Transverse colon (tissue), 4 donors: Measurements from ENCODE around the gene NBEAL2. TPM values are rescaled to one million over a fixed set of nuclear protein-coding genes. Genes with fewer than 3 reads are reported as not detected.

Source experiments
- DNase-seq: peaks from one replicate; pipeline ENCODE4 v3.0.0-alpha.2; 2019
- H3K27ac ChIP-seq, 4 donors: fragments of 200-600 bp; sonication (generic); 2 replicates each; pipeline ENCODE4 v1.5.1; 2016 to 2018; ENCODE audit warnings: inconsistent platforms in 4 of 4
- H3K27me3 ChIP-seq: fragments of 200-600 bp; sonication (generic); 2 replicates; pipeline ENCODE4 v1.5.1; 2017; ENCODE audit warnings: inconsistent platforms
- H3K36me3 ChIP-seq, 4 donors: fragments of 200-600 bp; sonication (generic); 2 replicates each; pipeline ENCODE4 v1.5.1; 2017 to 2019; ENCODE audit warnings: inconsistent platforms in 4 of 4
- H3K4me1 ChIP-seq, 4 donors: fragments of 200-600 bp; sonication (generic); 2 replicates each; pipeline ENCODE4 v1.5.1; 2017 to 2020; ENCODE audit warnings: inconsistent platforms in 4 of 4
- H3K4me3 ChIP-seq, 4 donors: fragments of 200-600 bp; sonication (generic); 1 replicate in 1 of 4; 2 replicates in 3 of 4; pipeline versions ENCODE4 v1.5.1 to v1.6.1; 2017 to 2019; ENCODE audit warnings: inconsistent platforms in 4 of 4
- H3K9me3 ChIP-seq, 2 donors: fragments of 200-600 bp; sonication (generic); 2 replicates each; pipeline ENCODE4 v1.5.1; 2017 to 2019; ENCODE audit warnings: inconsistent platforms in 2 of 2
- CTCF ChIP-seq, 5 experiments: fragments of 200-600 bp in 3 of 5; fragments of 450-650 bp in 2 of 5; sonication (generic) in 3 of 5; IDR thresholded peaks; 1 replicate in 2 of 5; 2 replicates in 3 of 5; pipeline ENCODE4 v1.5.1; 2016 to 2017; ENCODE audit warnings: antibody characterized with exemption in 5 of 5, inconsistent platforms in 3 of 5, mild to moderate bottlenecking in 2 of 5, moderate library complexity in 1 of 5
- EP300 ChIP-seq: sonication (generic); formaldehyde crosslinking; IDR thresholded peaks from one replicate; pipeline ENCODE4 v1.6.1; 2017; ENCODE audit warnings: antibody characterized with exemption, low read depth
- POLR2A ChIP-seq: fragments of 450-650 bp; IDR thresholded peaks from one replicate; pipeline ENCODE4 v1.6.1; 2016; ENCODE audit warnings: antibody characterized with exemption, mild to moderate bottlenecking, moderate library complexity
- POLR2AphosphoS5 ChIP-seq, 3 donors: sonication (generic); formaldehyde crosslinking; IDR thresholded peaks; one replicate each; pipeline ENCODE4 v1.6.1; 2016; ENCODE audit warnings: antibody characterized with exemption in 3 of 3
- WGBS, 2 donors: methylation state at CpG; one replicate each; pipeline ENCODE4 v1.1.5; 2018; ENCODE audit warnings: low coverage in 1 of 2; 5-methylcytosine and 5-hydroxymethylcytosine counted together
- in situ Hi-C, 4 donors: fragments of 200-750 bp; cut with MboI; loops; one replicate each; pipeline versions ENCODE4 v1.15.0 to v1.15.1; 2017; ENCODE audit warnings: low sequenced_read_pairs in 3 of 4, low pct_ligation_motif_present in 1 of 4, low pct_unique_long_range_greater_than_20kb in 1 of 4
- intact Hi-C: fragments of 100-400 bp; cut with DNase I; formaldehyde crosslinking; loops from one replicate; pipeline ENCODE4 v1.15.1; 2023; ENCODE audit warnings: low total_unique reads
- small RNA-seq, 4 donors: library from RNA; depleted of rRNA; stranded (forward); fragments of <200 nt; gene quantifications; one replicate each; pipeline ENCODE3, GENCODE V24; 2016
- total RNA-seq, 4 donors: library from RNA; depleted of rRNA; stranded (reverse); fragments of >200 nt; gene quantifications; one replicate each; pipeline ENCODE4 v1.1.0, GENCODE V29; 2016

Gene NBEAL2
- total RNA-seq, 4 donors from 2014 or later = 81.1 to 163 (median 122) TPM

DNA sequence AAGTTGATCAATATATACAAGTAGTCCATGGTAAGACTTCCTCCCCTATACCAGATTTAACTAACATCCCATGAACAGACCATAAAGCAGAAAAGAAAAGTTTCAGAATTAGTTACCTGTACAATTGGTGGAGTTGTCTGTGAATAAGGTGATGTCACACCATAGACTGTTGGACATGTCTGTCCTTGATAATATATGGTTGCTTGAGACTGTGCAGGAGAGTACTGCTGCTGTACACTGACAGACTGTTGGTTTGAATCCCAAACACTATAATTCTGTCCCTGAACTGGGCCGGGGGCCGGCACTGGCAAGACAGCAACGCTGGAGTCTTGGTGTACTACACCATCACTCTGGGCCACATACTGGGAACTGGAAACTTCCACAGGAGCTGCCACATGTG lies 77.2 kb downstream of the NBEAL2 start:
- no peak for DNase-seq
- 95% methylated on average over 3 of the region's 3 CpGs; no CpG with 5 or more reads in 1 of the 2 donors for WGBS, 2 donors
- TF ChIP-seq EP300 = no peak
- TF ChIP-seq POLR2A = no peak
- no peak for TF ChIP-seq CTCF (IDR thresholded peaks at IDR 0.05)
- no peak for TF ChIP-seq POLR2AphosphoS5 (IDR thresholded peaks at IDR 0.05)
- intact Hi-C loops = no loop called here
- Histone ChIP-seq H3K27ac (no peak overlapping the region), H3K4me3 (no peak overlapping the region), H3K36me3 (peaks cover 0 to 23% (median 11%) of the 10 kb centered on the region in 4 donors), H3K4me1 (peaks cover 0 to 7% (median 0%) of the 10 kb centered on the region in 4 donors), H3K9me3 (no peaks in the 10 kb centered on the region), H3K27me3 (no peaks in the 10 kb centered on the region)
- in situ Hi-C loops = no loop called here

DNA sequence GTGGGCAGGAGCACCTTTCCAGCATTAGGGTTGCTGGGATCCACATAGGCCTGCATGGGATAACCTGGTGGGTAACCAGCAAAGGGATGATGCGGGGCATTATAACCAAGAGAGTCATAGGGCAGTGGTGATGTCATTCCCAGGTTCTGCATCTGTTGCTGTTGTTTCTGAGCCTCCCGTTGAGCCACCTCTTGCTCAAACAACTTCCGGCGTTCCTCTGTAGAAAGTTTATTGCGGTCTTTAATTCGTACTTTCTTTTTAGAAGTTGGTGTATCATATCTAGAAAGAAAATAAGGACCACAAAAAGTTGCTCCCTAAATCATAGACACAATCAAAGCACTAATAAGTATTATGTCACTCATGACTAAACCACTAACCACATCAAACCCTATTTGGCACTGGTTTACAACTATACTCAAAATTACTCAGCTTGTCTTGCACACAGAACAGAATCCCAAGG lies 77.8 kb downstream of the NBEAL2 start:
- Histone ChIP-seq H3K9me3 (no peaks in the 10 kb centered on the region), H3K36me3 (peaks cover 0 to 29% (median 11%) of the 10 kb centered on the region in 4 donors), H3K27me3 (no peaks in the 10 kb centered on the region), H3K4me1 (peaks cover 0 to 7% (median 0%) of the 10 kb centered on the region in 4 donors), H3K4me3 (no peak overlapping the region), H3K27ac (no peak overlapping the region)
- DNase-seq = no peak
- in situ Hi-C loops (no loop called here), intact Hi-C loops (no loop called here)
- TF ChIP-seq POLR2A = no peak
- no peak for TF ChIP-seq CTCF (IDR thresholded peaks at IDR 0.05)
- no peak for TF ChIP-seq EP300
- no peak for TF ChIP-seq POLR2AphosphoS5 (IDR thresholded peaks at IDR 0.05)
- WGBS, 2 donors = 77 to 92% methylated on average over 5 to 6 of the region's 6 CpGs

Small RNAs within 50 kb of the gene (small RNA-seq; reads per million reads assigned to genes)
- 0 reads per million in 4 donors for gene MRPL57P3

Other genes with a start within 250 kb of the NBEAL2 start
- gene MYL3, start 116.2 kb upstream of the NBEAL2 start, total RNA-seq = 10 to 100 TPM in 1 of 4 donors, 1 to 10 TPM in 1, under 1 TPM in 1, not detected in 1; 0.82 to 16.1 (median 1.4) TPM
- gene PTH1R, start 101.9 kb upstream of the NBEAL2 start, total RNA-seq = 1 to 10 TPM in 2 of 4 donors, under 1 TPM in 1, not detected in 1; 0.60 to 2.5 (median 1.4) TPM
- gene CCDC12, start 2.9 kb upstream of the NBEAL2 start, total RNA-seq = 10 to 100 TPM; 50.1 to 72.9 (median 53.0) TPM
- gene SETD2, start 184.4 kb downstream of the NBEAL2 start, total RNA-seq = 100 to 1,000 TPM in 1 of 4 donors, 10 to 100 TPM in 3; 54.3 to 113 (median 67.9) TPM